GM21360 (cell line): ENCODE measurements around the gene TGFB1I1.
"Not testable (repeated sequence)": the region's sequence is repeated elsewhere in the genome, so short reads cannot be mapped to it uniquely, and the experiment has no call there.

Source experiments
- ATAC-seq: cut with Tn5 transposase; IDR thresholded peaks from one replicate; pipeline ENCODE4 v1.9.1; 2021; ENCODE audit warnings: mild to moderate bottlenecking, moderate library complexity; ENCODE audit not compliant: unreplicated experiment

TGFB1I1 gene

GRCh38 chr16:31467858-31468257, 4.1 kb upstream of the TGFB1I1 start:
- ATAC-seq, result no peak

DNA sequence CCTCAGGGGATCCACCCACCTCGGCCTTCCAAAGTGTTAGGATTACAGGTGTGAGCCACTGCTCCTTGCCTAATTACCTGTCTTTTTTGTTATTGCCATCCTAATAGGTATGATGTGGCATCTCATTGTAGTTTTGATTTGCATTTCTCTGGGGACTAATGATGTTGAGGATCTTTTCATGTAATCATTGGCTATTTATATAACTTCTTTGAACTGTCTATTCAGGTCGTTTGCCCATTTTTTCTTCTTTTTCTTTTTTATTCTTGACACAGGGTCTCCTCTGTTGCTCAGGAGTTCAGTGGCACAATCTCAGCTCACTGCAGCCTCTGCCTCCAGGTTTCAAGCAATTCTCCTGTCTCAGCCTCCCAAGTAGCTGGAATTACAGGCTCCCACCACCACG, 1.3 kb upstream of the TGFB1I1 start:
- no peak for ATAC-seq

- ATAC-seq, result no peak
These were observed 594 bp upstream of the TGFB1I1 start for GRCh38 chr16:31471241-31471874.

DNA sequence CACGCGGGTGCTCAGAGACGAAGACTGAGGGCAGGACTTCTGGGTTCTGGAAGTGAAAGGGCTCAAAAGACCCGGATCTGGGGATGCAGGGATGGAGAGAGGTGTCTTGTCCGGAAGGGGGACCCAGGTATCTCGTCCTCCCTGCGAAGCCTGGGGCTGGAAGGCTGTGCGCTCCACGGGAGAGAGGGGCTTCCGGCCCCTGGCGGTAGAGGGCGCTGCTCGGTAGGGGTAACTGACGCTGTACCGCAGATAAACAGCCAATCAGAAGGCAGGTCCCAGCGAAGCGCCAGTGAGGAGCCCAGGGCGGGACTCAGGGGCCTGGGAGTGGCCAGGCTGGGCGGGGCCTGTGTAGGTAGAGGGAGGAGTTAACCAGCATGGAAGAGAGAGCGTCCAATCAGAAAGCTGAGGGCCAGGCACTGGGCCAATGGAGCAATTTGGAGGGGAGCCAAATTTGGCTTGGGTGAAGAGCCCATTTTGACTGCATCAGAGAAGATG, 804 bp downstream of the TGFB1I1 start:
- no peak for ATAC-seq

DNA sequence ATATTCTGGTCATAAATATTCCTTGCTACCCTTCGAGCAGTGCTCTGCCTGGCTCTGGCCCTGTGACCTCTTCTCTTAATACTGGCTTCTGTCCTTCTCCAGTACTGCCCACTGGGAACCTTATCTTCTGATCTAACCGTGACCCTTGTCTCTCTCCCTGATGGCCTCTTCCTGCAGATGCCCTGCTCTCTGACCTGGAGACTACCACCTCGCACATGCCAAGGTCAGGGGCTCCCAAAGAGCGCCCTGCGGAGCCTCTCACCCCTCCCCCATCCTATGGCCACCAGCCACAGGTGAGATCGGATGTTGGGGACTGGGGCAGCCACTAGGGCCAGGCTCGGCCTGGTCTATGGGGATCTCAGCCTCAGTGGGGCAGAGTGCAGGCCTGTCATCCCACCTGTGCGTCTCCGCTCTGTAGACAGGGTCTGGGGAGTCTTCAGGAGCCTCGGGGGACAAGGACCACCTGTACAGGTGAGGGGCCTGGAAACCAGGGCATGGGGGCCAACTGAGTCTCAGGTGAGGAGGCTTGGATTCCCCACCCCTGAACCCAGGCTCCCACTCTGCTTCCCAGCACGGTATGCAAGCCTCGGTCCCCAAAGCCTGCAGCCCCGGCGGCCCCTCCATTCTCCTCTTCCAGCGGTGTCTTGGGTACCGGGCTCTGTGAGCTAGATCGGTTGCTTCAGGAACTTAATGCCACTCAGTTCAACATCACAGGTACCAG, 1.5 kb downstream of the TGFB1I1 start:
- no peak for ATAC-seq

DNA sequence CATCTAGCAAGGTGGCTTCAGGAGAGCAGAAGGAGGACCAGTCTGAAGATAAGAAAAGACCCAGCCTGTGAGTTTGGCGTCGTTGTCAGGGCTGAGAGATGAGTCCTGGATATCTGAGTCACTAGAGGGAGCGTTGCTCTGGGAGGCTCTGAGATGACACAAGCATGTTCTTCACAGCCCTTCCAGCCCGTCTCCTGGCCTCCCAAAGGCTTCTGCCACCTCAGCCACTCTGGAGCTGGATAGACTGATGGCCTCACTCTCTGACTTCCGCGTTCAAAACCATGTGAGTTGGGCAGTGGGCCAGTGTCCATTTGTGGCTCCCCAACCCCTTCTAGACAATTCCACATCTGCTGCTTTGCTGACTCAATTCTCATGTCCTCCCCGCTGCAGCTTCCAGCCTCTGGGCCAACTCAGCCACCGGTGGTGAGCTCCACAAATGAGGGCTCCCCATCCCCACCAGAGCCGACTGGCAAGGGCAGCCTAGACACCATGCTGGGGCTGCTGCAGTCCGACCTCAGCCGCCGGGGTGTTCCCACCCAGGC, 2.3 kb downstream of the TGFB1I1 start:
- ATAC-seq, result no peak

DNA sequence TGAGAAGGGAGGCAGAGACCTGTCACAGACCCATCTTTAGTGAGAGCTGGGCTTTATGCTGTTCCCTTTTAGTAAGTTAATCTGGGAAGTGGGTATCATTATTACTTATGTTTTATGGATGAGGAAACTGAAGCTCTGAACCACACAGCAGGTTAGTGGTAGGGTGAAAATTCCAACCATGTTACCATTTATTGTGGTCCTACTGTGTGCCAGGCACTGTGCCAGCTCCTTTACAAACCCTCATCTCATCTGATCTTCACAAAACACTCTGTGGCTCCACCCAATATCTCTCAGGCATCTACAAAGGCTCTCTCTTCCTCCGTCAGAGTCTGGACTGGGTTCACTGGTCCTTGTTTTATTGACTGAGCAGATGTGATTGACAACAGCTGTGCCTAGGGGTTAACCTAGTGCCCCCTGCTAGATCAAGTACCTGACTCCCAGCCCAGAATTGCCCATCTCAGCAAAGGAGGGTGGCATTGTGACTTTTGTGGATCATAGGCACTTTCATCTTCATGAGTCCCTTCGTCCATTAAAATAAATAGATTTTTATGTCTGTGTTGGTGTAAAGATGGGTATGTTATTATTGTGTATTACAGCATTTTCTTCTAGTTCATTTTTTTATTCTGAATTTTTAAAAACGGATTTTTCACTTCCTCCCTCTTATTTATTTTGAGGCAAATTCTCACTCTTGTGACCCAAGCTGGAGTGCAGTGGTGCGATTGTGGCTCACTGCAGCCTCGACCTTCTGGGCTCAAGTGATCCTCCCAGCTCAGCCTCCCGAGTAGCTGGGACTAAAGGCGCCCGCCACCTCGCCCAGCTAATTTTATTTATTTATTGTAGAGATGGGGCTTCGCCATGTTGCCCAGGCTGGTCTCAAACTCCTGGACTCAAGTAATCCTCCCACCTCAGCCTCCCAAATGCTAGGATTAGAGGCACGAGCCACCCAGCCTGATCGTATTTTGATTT, 3.1 kb downstream of the TGFB1I1 start:
- ATAC-seq, result no peak

DNA sequence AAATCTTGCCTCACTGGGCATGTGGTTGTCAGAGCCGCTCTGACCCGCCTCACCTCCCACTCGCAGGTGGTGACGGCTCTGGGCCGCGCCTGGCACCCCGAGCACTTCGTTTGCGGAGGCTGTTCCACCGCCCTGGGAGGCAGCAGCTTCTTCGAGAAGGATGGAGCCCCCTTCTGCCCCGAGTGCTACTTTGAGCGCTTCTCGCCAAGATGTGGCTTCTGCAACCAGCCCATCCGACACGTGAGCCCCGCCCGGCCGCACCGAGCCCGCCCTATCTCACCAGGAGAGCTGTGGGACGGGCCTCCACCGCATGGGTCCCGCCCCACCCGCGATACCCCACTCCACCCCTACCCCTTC, 4.0 kb downstream of the TGFB1I1 start:
- no peak for ATAC-seq

- peak; percentile 61 for ATAC-seq
These were observed 4.6 kb downstream of the TGFB1I1 start for GRCh38 chr16:31476303-31477219.

DNA sequence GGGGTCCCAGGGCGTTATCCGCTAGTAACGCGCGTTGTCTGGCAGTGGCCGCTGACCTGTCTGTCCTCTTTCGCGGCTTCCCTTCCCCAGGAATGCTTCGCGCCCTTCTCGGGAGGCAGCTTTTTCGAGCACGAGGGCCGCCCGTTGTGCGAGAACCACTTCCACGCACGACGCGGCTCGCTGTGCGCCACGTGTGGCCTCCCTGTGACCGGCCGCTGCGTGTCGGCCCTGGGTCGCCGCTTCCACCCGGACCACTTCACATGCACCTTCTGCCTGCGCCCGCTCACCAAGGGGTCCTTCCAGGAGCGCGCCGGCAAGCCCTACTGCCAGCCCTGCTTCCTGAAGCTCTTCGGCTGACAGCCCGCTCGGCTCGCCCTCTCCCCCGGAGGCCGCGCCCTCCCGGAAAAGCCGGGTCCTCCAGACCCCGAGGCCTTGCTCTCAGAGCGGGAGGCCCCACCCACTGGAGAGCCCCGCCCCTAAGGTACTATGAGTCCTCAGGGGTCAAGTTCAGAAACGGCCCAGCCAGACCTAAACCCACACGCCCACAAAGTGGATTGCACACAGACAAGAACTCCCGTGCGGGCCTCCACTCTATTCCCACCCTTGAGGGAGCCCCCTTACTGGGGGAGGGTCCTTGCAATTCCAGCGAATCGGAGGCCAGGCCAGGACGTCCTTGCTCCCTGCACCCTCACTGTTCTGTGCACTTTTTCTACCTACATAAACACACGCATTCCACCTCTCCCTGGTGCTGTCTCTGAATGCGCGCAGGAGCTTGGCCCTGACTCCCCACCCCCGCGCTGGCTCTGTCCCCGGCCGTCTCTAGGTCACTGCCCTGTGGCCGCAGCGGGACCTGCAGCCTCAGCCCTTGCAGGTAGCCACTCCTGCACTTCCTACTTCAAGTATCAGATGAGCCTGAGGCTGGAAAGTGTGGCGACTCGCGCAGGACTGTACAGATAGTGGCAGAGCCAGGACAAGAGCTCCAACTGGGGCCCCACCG, 5.6 kb downstream of the TGFB1I1 start:
- peak; percentile 27 for ATAC-seq

- no peak for ATAC-seq
These were observed 7.0 kb downstream of the TGFB1I1 start for GRCh38 chr16:31478956-31479355.

DNA sequence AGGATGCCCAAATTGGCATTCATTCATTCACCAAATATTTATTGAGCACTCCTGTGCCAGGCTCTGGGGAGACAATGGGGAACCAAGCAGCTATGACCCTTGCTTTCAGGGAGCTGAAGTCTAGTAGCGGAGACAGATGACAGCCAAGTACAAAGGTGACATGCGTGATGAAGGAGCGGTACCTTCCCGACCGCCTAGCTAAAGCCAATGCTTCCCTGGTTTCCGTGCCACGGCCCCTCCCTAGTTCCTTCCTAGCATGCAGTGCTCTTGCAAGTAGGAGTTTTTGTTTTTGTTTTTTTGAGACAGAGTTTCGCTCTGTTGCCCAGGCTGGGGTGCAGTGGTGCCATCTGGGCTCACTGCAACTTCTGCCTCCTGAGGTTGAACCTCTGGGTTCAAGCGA, 7.8 kb downstream of the TGFB1I1 start:
- ATAC-seq, result no peak

- ATAC-seq, result no peak
These were observed 9.0 kb downstream of the TGFB1I1 start for GRCh38 chr16:31480851-31481536.

- no peak for ATAC-seq
These were observed 11.1 kb downstream of the TGFB1I1 start, which contains the start of gene SLC5A2 for GRCh38 chr16:31483081-31483480. Gene SLC5A2 (plus strand): TSS chr16:31483123. CDS start chr16:31483137, 14 bp downstream.

GRCh38 chr16:31484048-31484447, 12.1 kb downstream of the TGFB1I1 start:
- ATAC-seq, result not testable (repeated sequence)

- ATAC-seq, result no peak
These were observed 12.7 kb downstream of the TGFB1I1 start for GRCh38 chr16:31484491-31485171.

GRCh38 chr16:31485571-31485970, 13.6 kb downstream of the TGFB1I1 start:
- ATAC-seq, result no peak

- no peak for ATAC-seq
These were observed 14.1 kb downstream of the TGFB1I1 start for GRCh38 chr16:31486045-31486444.
